HFFc6 (cell line): Measurements from ENCODE around the gene RAMP3. TPM values are rescaled to one million over a fixed set of nuclear protein-coding genes. Genes with fewer than 3 reads are reported as not detected.

ENCODE experiments used
- DNase-seq: peaks from one replicate; pipeline ENCODE4 v3.0.0-alpha.2; 2018
- H3K27ac Mint-ChIP-seq: 2 replicates; pipeline ENCODE4 v1.8.0; 2020; ENCODE audit warnings: mild to moderate bottlenecking, mixed read lengths
- H3K27me3 Mint-ChIP-seq: 2 replicates; pipeline ENCODE4 v1.8.0; 2021; ENCODE audit warnings: mild to moderate bottlenecking, moderate library complexity, mixed read lengths; ENCODE audit not compliant: insufficient read depth
- H3K36me3 Mint-ChIP-seq: 2 replicates; pipeline ENCODE4 v1.8.0; 2021; ENCODE audit warnings: low read depth, mixed read lengths
- H3K4me1 Mint-ChIP-seq: 2 replicates; pipeline ENCODE4 v1.8.0; 2020; ENCODE audit warnings: low read depth, mixed read lengths
- H3K4me3 Mint-ChIP-seq: 2 replicates; pipeline ENCODE4 v1.8.0; 2020; ENCODE audit warnings: mild to moderate bottlenecking, moderate library complexity, mixed read lengths
- H3K9me3 Mint-ChIP-seq: 2 replicates; pipeline ENCODE4 v1.8.0; 2020; ENCODE audit warnings: mild to moderate bottlenecking, mixed read lengths
- total RNA-seq, 6 experiments: library from RNA; stranded (reverse); fragmentation: NEBNext Ultra II Directional; extraction: Animal tissue kit (Norgen Biotek cat#: 25700); gene quantifications; 2 replicates in 1 of 6; 3 replicates in 5 of 6; pipeline ENCODE4 v1.2.3, GENCODE V29; 2021
- TF ChIP-seq, protein P1 (sequence below): fragments of 200-600 bp; sonication (generic); IDR thresholded peaks from 2 replicates; pipeline ENCODE4 v1.5.0; 2021; ENCODE audit warnings: antibody characterized with exemption, mild to moderate bottlenecking

Gene RAMP3
- total RNA-seq, 6 experiments from 2014 or later: not detected

GRCh38 chr7:45122975-45123860 lies 34.4 kb upstream of the RAMP3 start:
- TF ChIP-seq, protein P1, sequence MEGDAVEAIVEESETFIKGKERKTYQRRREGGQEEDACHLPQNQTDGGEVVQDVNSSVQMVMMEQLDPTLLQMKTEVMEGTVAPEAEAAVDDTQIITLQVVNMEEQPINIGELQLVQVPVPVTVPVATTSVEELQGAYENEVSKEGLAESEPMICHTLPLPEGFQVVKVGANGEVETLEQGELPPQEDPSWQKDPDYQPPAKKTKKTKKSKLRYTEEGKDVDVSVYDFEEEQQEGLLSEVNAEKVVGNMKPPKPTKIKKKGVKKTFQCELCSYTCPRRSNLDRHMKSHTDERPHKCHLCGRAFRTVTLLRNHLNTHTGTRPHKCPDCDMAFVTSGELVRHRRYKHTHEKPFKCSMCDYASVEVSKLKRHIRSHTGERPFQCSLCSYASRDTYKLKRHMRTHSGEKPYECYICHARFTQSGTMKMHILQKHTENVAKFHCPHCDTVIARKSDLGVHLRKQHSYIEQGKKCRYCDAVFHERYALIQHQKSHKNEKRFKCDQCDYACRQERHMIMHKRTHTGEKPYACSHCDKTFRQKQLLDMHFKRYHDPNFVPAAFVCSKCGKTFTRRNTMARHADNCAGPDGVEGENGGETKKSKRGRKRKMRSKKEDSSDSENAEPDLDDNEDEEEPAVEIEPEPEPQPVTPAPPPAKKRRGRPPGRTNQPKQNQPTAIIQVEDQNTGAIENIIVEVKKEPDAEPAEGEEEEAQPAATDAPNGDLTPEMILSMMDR: no peak

DNA sequence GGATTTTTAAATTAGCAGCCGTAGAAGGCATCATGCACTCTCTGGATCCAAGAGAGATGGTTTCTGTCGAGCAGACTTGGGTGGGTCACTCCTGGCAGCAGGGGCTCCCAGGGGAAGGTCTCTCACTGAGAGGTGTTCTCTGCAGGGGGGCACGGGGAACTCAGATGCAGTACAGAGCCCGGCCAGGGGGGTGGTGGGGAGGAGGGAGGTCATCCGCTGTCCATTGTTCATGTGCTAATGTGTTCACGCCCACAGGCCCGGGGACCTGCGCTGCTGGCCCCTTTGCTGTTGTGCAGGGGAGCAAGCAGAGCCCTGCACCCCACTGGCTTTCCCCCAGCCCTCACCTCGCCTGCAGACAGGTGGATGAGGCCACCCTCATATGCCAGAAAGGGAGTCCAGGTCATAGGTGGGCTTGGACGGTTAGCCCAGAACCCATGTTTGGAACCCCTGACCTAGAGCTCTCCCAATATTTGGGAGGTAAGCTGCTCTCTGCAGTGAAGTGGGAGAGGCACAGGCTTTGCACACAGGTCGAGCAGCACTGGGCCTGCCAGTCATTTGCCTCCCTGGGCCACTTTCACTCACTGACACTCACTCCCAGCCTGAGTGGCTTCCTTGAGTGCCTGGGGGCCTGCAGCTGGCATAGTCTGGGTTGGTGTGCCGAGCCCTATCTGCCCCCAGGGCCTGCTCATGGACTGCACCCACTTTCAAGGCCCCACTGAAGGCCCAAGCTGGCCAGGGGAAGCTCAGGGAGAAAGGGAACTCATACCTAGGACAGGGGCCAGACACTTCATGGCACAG lies 33.5 kb upstream of the RAMP3 start:
- Mint-ChIP-seq H3K27me3 (peaks cover 11% of the 10 kb centered on the region), H3K4me3 (no peak overlapping the region), H3K36me3 (no peaks in the 10 kb centered on the region), H3K4me1 (no peaks in the 10 kb centered on the region), H3K9me3 (no peaks in the 10 kb centered on the region), H3K27ac (no peak overlapping the region)
- TF ChIP-seq, protein P1: no peak
- no peak for DNase-seq

More at GRCh38 chr7:45122975-45123860, 34.4 kb upstream of the RAMP3 start:
- no peaks in the 10 kb centered on the region for H3K36me3 Mint-ChIP-seq
- DNase-seq: no peak
- no peaks in the 10 kb centered on the region for H3K9me3 Mint-ChIP-seq
- H3K4me1 Mint-ChIP-seq: no peaks in the 10 kb centered on the region
- H3K27ac Mint-ChIP-seq: no peak overlapping the region
- H3K4me3 Mint-ChIP-seq: no peak overlapping the region
- peaks cover 12% of the 10 kb centered on the region for H3K27me3 Mint-ChIP-seq

- no peak for DNase-seq
- Mint-ChIP-seq H3K4me1 (no peaks in the 10 kb centered on the region), H3K27ac (no peak overlapping the region), H3K27me3 (peaks cover 14% of the 10 kb centered on the region), H3K9me3 (no peaks in the 10 kb centered on the region), H3K4me3 (no peak overlapping the region), H3K36me3 (no peaks in the 10 kb centered on the region)
- TF ChIP-seq, protein P1: no peak
These were observed 32.2 kb upstream of the RAMP3 start for GRCh38 chr7:45125193-45125904.

- Mint-ChIP-seq H3K27me3 (peaks cover 18% of the 10 kb centered on the region), H3K4me1 (no peaks in the 10 kb centered on the region)
- TF ChIP-seq, protein P1: no peak
These were observed 31.4 kb upstream of the RAMP3 start for GRCh38 chr7:45126201-45126600.

GRCh38 chr7:45126920-45127319 lies 30.7 kb upstream of the RAMP3 start:
- Mint-ChIP-seq H3K27me3 (peaks cover 19% of the 10 kb centered on the region), H3K4me3 (no peak overlapping the region), H3K9me3 (no peaks in the 10 kb centered on the region), H3K4me1 (no peaks in the 10 kb centered on the region), H3K27ac (no peak overlapping the region), H3K36me3 (no peaks in the 10 kb centered on the region)
- DNase-seq: no peak
- TF ChIP-seq, protein P1: no peak

More at GRCh38 chr7:45126201-45126600, 31.4 kb upstream of the RAMP3 start:
- no peak for DNase-seq
- Mint-ChIP-seq H3K27ac (no peak overlapping the region), H3K36me3 (no peaks in the 10 kb centered on the region), H3K4me3 (no peak overlapping the region), H3K9me3 (no peaks in the 10 kb centered on the region)
